ENCODE measurements around the gene ISG15. TPM values are rescaled to one million over a fixed set of nuclear protein-coding genes. Genes with fewer than 3 reads are reported as not detected.
"Not testable (repeated sequence)": the region's sequence is repeated elsewhere in the genome, so short reads cannot be mapped to it uniquely, and the experiment has no call there.

The ISG15 gene
- polyA plus RNA-seq, 1 donor, result 6.2 TPM

DNA sequence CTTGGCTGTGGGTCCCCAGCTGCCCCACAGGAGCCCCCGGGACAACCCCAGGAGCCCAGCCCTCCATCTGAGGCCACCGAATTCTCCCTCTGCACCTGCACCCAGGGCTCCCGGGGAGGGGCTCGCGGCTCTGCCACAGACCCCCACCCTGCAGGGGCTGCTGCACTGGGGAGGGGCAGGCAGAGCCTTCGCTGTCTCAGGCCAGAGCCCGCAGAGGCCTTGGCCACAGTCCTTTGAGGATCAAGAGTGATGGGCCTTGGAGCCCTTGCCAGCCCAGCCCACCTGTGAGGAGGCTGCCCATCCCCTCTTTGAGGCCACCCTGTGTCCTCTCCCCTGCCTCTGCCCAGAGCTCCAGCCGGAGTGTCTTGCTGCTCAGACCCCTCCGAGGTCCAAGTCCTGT lies 37.9 kb upstream of the ISG15 start:
- no peak for DNase-seq (ENCODE audit: low read depth)

DNA sequence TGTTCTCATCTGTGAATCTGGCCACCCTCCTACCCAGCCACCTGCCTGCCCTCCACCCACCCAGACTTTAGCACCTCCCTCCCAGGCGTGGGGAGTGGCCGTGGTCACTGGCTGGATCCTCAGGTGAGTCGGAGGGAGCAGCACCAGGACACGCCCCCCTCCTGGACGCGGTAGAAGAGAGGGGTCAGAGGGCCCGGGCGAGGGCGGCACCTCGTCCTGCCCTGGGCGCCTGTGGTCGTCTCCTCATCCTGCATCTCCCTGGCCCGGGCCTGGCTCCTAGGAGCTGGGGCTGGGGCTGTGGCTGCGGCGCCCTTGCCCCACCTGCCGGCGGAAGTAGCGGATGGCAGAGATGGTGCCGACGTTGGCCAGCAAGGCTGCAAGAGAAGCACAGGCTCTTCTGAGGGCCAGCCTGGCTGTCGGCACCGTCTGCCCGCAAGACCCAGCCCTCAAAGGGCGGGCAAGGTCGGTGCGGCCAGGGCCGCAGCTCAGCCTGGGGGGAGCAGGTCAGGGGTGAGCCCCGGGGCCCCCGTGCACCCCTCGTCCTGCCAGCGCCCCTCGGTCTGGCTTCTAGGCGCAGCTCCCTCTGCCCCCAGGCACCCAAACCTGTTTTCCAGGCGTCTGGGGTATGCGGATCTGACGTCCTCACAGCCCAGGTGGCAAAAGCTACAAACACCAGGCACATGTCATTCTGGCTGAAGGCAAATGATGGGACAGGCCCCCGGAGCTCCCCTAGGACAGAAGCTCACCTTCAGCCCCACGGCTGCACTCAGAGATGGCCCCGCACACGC lies 37.2 kb upstream of the ISG15 start:
- DNase-seq (ENCODE audit: low read depth), result no peak

DNA sequence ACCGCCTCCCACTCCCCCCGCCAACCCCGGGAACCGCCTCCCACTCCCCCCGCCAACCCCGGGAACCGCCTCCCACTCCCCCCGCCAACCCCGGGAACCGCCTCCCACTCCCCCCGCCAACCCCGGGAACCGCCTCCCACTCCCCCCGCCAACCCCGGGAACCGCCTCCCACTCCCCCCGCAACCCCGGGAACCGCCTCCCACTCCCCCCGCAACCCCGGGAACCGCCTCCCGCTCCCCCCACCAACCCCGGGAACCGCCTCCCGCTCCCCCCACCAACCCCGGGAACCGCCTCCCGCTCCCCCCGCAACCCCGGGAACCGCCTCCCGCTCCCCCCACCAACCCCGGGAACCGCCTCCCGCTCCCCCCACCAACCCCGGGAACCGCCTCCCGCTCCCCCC lies 36.5 kb upstream of the ISG15 start:
- DNase-seq (ENCODE audit: low read depth), result not testable (repeated sequence)

DNA sequence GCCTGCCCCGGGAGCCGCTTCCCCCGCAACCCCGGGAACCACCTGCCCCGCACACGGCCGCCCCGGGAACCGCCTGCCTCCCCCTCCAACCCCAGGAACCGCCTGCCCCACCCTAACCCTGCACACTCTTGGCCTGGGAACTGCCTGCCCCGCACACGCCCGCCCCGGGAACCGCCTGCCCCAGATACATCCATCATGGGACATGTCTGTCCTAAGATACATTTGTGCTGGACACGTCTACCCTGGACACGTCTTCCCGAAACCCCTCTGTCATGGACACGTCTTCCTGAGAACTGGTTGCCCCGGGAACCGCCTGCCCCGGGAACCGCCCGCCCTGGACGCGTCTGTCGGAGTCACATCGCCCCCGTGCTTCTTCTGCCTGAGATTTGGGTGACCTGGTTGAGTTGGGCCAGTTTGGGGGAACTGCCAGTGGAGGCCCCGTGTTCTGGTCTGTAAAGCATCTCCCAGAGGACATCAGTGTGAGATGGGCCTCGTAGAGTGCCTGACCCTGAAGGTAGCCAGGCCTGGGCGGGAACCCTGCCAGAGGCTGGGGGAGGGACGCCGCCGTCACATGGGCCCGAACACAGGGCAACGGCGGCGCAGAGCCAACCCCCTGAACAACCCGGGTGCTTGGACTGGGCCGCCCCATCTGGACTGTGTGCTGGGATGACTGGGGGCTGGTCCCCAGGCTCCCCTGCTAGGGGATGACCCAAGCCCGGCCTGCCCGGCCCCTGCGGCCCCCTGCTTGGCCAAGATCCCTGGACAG lies 35.0 kb upstream of the ISG15 start:
- no peak for DNase-seq (ENCODE audit: low read depth)

DNA sequence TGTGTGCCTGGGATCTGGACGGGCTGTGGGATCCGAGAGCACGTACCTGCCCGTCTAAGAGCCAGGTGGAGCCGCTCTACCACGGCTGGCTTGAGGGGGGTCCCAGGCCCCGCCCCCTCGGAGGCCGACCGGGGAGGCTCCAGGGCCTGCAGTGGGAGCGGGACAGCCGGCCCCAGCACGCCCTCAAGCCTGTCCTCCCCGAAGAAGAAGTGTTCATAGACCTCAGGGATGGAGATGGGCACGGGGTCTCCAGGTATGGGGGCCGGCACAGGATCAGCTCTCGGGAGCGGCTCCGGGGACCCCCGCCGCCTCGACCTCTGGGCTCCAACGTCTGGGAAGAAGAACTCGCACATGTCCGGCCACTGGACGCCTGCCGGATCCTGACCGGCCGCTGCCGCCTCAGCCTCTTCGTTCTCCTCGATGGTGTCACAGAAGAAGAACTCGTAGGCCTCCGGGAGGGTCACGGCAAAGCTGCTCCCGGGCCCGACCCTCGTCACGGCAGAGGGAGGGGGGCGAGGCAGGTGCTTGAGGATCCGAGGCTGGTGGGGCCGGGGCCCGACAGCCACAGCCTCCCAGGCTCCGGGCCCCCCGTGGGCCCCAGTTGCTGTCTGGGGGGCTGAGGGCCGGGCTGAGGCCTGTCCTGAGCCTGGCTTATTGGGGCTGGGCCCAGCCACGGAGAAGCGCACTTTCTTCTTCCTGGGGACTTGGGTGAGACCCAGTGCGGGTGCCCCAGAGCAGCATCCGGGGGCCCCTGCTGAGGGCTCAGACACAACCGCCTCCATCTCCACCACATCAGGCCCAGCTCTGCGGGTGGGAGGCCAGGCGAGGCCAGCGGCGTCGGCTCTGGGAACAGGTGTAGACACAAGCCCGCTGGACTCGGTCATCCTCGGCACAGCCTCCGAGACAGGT lies 34.2 kb upstream of the ISG15 start:
- DNase-seq (ENCODE audit: low read depth), result no peak

DNA sequence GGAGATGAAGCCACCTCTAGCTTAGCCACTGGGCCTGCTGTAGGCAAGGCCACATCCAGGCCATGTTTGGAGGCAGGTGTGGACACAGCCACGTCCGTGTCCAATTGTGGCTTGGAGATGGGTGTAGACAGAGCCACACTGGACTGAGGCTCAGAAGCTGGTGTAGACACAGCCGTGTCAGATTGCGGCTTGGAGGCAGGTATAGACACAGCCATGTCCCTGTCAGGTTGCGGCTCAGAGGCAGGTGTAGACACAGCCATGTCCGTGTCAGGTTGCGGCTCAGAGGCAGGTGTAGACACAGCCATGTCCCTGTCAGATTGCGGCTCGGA lies 33.6 kb upstream of the ISG15 start:
- no peak for DNase-seq (ENCODE audit: low read depth)

DNA sequence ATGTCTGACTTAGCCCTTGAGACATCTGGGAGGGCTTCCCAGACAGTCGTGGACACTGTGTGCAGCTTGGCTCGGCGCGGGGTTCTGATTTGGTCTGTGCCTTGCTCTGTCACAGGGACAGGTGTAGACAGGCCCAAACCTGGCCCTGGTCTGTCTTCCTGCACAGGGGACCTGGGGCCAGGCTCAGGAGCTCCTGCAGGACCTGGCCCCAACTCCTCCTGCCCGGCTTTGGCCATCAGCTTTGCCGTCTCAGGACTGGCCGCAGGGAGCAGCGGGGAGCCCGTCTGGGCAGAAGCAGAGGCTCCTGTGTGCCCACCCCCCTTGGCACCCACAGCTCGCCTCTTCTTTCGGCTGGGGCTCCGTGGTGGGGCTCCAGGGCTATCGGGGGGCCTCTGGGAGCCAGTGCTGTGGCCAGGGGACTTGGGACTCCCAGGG lies 33.1 kb upstream of the ISG15 start:
- no peak for DNase-seq (ENCODE audit: low read depth)

DNA sequence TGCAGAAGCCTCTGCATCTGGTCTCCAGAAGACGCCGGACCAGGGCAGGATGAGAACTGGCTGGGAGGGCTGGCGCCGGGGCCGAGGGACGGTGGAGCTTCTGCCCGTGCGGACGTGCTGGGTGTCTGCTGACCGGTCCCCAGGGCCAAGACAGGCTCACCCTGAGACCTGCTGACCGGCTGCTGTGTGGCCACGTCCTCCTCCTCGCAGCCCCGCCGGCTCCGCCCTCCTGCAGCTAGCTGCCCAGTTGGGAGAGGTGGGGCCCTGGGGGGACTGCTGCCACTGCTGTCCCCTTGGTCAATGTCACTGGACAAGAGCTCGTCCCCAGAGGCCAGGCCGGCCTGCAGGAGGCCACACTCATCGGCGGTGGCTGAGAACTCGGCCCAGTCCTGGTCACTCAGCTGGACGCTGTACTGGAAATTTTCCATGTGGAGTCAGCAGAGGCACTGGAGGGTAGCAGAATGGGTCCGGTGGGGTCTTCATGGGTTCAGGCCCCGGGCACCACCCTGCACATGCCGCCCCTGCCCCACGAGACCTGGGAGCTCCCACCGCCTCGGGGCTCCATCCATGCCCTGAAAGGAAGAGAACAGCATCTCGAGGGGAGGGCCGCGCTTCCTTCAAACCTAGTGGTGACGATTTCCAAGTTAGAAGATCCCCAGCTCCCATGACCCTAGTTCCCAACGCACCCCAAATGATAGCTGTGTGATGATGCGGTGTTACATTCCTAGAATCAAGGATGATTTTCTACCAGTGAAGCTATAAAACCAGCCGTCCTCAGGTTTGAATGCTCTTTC lies 32.5 kb upstream of the ISG15 start:
- DNase-seq (ENCODE audit: low read depth), result no peak

DNA sequence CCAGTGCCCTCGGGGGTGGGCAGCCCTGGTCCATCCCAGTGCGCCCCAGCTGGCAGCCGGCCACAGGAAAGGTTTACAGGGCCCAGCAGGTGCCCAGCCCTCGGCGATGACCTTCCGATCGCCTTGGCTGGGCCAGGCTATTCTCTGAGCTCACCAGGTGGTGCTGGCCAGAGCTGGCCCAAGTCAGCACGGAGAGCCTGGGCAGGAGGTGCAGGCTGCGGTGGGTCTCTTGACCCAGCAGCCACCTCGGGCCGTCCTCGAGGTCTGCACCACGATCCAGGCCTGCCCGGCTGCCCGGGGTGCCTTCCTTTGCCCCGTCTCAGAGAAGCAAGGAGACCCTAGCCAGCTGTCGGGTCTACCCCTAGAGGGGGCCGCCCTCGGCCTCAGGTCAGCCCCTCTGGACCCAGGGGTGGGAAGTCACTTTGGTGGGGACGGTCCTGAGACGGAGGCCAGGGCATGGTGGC lies 31.8 kb upstream of the ISG15 start:
- no peak for DNase-seq (ENCODE audit: low read depth)

DNA sequence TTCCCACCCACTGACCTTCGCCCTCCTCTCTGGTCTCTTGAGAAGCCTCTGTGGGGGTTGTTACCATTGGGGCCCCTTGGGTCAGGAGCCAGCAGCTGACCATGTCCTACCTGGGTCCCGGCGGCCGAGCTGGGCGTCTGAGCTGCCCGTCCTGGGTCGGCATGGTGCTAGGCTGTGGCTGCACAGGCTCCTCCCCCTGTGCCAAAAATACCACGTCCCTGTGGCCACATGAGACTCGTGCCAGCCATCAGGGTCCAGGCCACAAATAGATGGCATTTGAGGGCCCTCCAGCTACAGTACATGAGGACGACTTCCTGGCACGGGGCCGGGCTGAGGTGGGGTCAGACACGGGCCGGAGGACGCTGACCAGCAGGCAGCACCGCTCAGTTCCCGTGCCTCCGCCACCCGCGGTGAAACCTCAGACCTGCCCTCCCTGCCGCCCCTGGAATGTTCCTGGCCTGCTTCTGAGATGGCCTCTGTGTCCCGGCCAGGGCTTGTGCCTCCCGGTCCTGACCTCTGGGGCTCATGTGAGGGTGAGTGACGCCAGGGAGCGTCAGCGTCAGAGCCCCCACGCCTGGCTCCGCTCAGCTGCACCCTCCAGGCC lies 31.2 kb upstream of the ISG15 start, which contains the start of gene PERM1:
PERM1 (minus strand) TSS at position 139 of the 604 bp plus-strand sequence. CDS start 1,064 bp downstream, outside the sequence.
- no peak for DNase-seq (ENCODE audit: low read depth)

DNA sequence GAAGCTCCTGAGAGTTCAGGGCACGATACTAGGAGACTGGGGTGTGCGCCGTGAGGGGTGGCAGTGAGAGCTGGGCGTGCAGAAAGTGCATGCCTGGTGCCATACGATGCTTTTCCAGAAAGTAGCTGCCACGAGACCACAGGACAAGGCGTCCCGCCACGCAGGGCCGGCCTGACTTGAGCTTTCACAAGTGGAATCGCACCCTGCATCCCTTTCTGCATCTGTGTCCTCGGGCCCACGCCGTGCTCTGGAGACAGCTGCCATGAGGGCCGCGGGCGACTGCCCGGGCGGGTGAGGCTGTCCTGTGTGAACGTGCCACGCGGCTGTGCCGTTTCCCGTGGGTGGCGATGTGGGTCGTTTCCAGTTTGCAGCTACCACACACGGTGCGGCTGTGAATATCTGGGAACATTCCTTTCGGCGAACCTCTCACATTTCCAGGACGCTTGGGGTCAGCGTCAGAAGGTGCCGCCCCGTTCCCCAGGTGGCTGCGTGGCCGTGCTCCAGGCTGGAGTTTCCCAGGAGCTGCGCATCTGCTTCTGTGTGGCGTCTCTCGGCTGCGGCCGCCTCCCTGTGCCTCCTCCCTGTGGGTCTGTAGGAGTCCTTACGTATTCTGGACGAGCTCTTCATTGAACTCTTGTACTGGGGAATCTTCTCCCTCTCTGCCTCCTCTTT lies 30.4 kb upstream of the ISG15 start:
- DNase-seq (ENCODE audit: low read depth), result no peak

DNA sequence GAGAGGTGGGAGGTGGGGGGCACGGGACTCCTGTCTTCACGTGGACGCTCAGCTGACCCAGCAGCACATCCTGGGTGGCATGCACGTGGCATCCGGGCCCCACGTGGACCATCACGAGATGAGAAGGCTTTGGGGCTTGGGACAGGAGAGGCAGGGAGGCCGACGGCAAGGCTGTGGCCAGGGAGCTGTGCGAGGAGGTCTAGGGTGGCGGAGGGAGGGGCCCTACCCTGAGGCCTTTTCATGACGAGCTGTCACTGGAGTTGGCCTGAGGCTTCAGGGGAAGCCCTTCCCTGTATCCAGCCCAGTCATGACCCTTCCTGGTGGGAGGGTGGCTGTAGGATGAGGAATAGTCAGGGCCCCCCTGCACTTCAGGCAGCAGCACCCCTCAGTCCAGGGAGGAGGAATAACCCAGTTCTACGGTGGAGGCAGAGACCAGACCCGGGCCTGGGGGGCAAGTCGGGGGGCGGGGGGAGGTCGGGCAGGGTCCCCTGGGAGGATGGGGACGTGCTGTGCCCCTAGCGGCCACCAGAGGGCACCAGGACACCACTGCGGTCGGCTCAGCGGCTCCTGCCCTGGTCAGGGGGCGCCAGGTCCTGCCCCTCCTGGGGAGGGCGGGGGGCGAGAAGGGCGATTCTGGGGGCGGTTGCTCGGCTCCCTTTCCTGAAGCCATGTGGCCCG lies 29.4 kb upstream of the ISG15 start:
- no peak for DNase-seq (ENCODE audit: low read depth)

DNA sequence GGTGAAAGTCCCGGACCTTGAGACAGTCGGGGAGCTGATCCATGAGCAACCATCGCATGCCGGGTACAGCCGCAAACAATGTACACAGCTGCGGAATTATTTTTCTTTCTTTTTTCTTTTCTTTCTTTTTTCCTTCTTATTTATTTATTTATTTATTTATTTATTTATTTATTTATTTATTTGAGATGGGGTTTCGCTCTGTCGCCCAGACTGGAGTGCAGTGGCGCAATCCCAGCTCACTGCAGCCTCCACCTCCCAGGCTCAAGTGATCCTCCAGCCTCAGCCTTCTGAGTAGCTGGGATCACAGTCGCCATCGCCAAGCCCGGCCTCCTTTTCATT lies 28.9 kb upstream of the ISG15 start:
- no peak for DNase-seq (ENCODE audit: low read depth)

DNA sequence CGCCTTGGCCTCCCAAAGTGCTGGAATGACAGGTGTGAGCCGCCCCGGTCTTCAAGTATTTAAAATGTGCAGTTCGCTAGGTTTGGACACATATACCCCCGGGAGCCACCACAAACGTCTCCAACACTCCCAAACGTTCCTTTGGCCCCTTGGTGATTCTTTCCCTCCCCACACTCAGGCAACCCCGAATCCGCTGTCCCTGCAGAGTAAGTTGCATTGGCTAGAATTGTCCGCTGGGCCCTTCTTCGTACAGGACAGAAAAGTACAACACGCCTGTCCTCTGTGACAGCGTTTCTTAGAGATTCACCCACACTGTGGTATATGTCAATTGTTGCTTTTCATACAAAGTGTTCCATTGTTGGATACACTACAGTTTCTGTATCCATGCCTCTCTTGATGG lies 28.2 kb upstream of the ISG15 start:
- no peak for DNase-seq (ENCODE audit: low read depth)

DNA sequence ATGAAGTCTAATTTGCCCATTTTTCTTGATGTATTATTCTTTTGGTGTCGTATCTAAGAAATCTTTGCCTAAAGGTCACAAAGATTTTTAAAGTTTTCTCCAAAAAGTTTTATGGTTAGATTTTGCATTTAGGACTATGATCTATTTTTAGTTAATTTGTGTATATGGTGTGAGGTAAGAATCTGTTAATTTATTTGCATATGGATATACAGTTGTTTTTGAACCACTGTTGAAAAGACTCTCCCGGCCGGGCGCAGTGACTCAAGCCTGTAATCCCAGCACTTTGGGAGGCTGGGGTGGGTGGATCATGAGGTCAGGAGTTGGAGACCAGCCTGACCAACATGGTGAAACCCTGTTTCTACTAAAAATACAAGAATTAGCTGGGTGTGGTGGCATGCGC lies 25.2 kb upstream of the ISG15 start:
- DNase-seq (ENCODE audit: low read depth), result not testable (repeated sequence)

DNA sequence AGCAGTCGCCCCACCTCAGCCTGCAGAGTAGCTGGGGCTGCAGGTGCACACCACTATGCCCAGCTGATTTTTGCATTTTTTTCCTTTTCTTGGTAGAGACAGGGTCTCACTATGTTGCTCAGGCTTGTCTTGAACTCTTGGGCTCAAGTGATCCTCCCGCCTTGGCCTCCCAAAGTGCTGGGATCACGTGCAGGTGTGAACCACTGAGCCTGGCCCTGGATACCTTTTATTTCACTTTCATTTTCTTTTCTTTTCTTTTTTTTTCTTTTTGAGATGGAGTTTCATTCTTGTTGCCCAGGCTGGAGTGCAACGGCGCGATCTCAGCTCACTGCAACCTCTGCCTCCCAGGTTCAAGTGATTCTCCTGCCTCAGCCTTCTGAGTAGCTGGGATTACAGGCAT lies 22.0 kb upstream of the ISG15 start:
- DNase-seq (ENCODE audit: low read depth), result not testable (repeated sequence)

DNA sequence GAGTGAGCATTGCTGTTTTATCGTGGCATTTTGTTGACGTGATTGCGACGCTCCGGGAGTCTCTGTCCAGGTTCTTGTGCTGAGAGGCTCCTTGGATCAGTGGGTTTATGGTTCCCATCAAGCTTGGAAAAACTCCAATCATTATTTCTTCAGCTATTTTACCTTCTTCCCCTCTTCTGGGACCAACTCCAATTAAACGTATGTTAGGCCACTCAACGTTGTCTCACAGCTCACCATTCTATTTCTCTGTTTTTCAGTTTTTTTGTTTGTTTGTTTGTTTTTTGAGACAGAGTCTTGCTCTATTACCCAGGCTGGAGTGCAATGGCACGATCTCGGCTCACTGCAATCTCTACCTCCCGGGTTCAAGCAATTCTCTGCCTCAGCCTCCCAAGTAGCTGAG lies 21.4 kb upstream of the ISG15 start:
- DNase-seq (ENCODE audit: low read depth), result no peak

DNA sequence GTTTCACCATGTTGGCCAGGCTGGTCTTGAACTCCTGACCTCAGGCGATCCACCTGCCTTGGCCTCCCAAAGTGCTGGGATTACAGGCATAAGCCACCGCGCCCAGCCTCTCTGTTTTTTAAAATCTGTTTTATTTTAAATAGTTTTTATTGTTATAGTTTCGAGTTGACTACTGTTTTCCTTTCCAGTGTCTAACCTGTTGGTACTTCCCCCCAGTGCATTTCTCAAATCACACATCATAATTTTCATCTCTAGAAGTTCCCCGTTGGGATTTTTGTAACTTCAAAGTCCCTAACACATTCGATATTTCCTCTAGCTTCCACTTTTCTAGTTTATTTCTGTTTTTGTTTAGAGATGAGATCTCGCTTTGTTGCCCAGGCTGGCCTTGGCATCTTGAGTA lies 20.9 kb upstream of the ISG15 start:
- no peak for DNase-seq (ENCODE audit: low read depth)

DNA sequence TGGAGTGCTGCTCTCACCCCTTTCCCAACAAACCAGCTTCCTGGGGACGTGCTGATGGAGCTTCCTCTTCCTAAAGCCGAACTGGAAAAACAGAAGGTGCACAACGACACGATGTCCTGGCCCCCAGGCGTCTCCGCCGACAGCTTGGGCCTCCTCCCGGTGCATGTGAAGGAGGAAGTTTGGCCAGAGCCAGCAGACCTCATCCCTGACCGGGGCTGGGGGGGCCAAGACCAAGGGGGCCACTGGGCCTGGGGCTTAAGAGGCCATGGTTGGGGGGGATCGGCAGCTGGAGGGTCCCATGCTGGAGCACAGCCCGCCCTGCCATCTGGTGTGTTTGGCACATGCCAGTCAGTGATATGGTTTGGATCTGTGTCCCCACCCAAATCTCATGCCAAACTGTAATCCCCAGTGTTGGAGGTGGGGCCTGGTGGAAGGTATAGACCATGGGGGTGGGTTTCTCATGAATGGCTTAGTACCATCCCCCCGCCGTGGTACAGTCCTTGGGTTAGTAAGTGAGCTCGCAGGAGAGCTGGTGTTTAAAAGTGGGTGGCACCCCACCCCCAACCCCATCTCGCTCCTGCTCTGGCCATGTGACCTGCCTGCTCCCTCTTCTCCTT lies 19.8 kb upstream of the ISG15 start:
- DNase-seq (ENCODE audit: low read depth), result no peak
